NT2/D1 (cell line): Measurements from ENCODE around the gene LST1.

Experiments
- DNase-seq: peaks from one replicate; pipeline ENCODE4 v3.0.0-alpha.2; 2011; ENCODE audit warnings: low read depth, low spot score
- H3K27me3 ChIP-seq: 2 replicates; pipeline ENCODE4 v1.6.0; 2011; ENCODE audit warnings: mild to moderate bottlenecking; ENCODE audit not compliant: insufficient read length, insufficient read depth
- H3K36me3 ChIP-seq: 2 replicates; pipeline ENCODE4 v1.6.1; 2011; ENCODE audit warnings: mild to moderate bottlenecking, low read length, mixed read lengths; ENCODE audit not compliant: insufficient read depth, insufficient read length
- H3K4me1 ChIP-seq: 2 replicates; pipeline ENCODE4 v1.5.1; 2011; ENCODE audit not compliant: insufficient read depth, insufficient read length
- H3K4me3 ChIP-seq: 2 replicates; pipeline ENCODE4 v1.5.1; 2011; ENCODE audit warnings: low read depth; ENCODE audit not compliant: insufficient read length
- H3K9ac ChIP-seq: 2 replicates; pipeline ENCODE4 v1.6.0; 2011; ENCODE audit warnings: low read depth; ENCODE audit not compliant: insufficient read length
- H3K9me3 ChIP-seq: 2 replicates; pipeline ENCODE4 v1.5.1; 2011; ENCODE audit warnings: mild to moderate bottlenecking, low read length; ENCODE audit not compliant: insufficient read depth
- SUZ12 ChIP-seq: IDR thresholded peaks from 2 replicates; pipeline ENCODE4 v1.6.1; 2011; ENCODE audit not compliant: insufficient read length, insufficient read depth; ENCODE audit errors: extremely low read depth
- YY1 ChIP-seq: IDR thresholded peaks from 2 replicates; pipeline ENCODE4 v1.6.1; 2011; ENCODE audit not compliant: insufficient read length, insufficient read depth
- ZNF274 ChIP-seq: IDR thresholded peaks from 2 replicates; pipeline ENCODE4 v1.6.1; 2011; ENCODE audit warnings: mild to moderate bottlenecking, low read depth, low read length

The LST1 gene

GRCh38 chr6:31579119-31579505 lies 7.0 kb upstream of the LST1 start:
- no peak for TF ChIP-seq YY1
- TF ChIP-seq ZNF274 = no peak
- no peak for TF ChIP-seq SUZ12
- H3K4me3 ChIP-seq = no peak overlapping the region
- no peaks in the 10 kb centered on the region for H3K27me3 ChIP-seq
- H3K4me1 ChIP-seq = peaks cover 13% of the 10 kb centered on the region
- H3K9me3 ChIP-seq = no peaks in the 10 kb centered on the region
- DNase-seq = no peak
- peaks cover 3% of the 10 kb centered on the region for H3K36me3 ChIP-seq
- H3K9ac ChIP-seq = no peak overlapping the region

- Histone ChIP-seq H3K4me1 (peaks cover 13% of the 10 kb centered on the region), H3K4me3 (peak overlapping the region; percentile 78), H3K9ac (no peak overlapping the region), H3K36me3 (peaks cover 3% of the 10 kb centered on the region), H3K9me3 (no peaks in the 10 kb centered on the region), H3K27me3 (no peaks in the 10 kb centered on the region)
- no peak for DNase-seq
- TF ChIP-seq SUZ12 (no peak), YY1 (no peak), ZNF274 (no peak)
Observed at GRCh38 chr6:31579546-31580437, 6.3 kb upstream of the LST1 start.

GRCh38 chr6:31580438-31580740 lies 5.7 kb upstream of the LST1 start:
- Histone ChIP-seq H3K9me3 (no peaks in the 10 kb centered on the region), H3K27me3 (no peaks in the 10 kb centered on the region), H3K4me3 (peak overlapping the region; percentile 78), H3K9ac (peak overlapping the region; percentile 72), H3K4me1 (peaks cover 10% of the 10 kb centered on the region), H3K36me3 (peaks cover 3% of the 10 kb centered on the region)
- no peak for TF ChIP-seq YY1
- no peak for TF ChIP-seq ZNF274
- DNase-seq = no peak

DNA sequence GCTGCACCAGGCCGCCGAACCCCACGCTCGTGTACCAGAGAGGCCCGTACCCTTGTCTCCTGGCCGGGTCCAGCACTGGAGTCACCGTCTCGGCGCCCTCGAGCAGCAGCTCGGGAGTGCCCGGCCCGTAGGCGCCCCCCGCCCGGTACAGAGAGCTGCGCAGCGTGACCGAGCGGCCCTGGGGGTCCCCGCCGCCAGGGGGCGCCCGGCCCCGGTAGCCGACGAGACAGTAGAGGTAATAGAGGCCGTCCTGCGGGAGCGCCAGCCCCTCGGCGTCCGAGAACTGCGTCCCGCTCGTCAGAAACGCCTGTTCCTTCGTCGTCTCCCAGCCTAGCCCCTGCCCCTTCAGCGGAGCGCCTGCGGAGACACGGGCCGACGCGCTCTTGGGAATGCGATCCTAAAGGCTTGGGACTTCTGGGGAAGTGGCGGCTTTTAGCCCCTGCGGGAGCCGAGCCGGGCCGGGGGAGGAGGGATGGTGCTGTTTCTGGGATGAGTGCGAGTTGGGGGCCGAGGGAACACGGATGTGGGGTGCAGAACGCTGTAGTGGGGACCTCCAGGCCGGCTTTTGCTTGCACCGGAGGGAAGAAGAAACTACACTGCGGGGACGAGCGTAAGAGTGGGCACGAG lies 5.2 kb upstream of the LST1 start:
- Histone ChIP-seq H3K36me3 (peaks cover 3% of the 10 kb centered on the region), H3K27me3 (no peaks in the 10 kb centered on the region), H3K9me3 (no peaks in the 10 kb centered on the region), H3K9ac (peak overlapping the region; percentile 92), H3K4me1 (peaks cover 13% of the 10 kb centered on the region), H3K4me3 (peak overlapping the region; percentile 78)
- no peak for DNase-seq
- TF ChIP-seq YY1 (no peak), ZNF274 (no peak), SUZ12 (no peak)

- Histone ChIP-seq H3K27me3 (no peaks in the 10 kb centered on the region), H3K9me3 (no peaks in the 10 kb centered on the region), H3K4me1 (peaks cover 19% of the 10 kb centered on the region), H3K36me3 (peaks cover 3% of the 10 kb centered on the region), H3K4me3 (peak overlapping the region; percentile 78), H3K9ac (peak overlapping the region; percentile 92)
- TF ChIP-seq ZNF274 (no peak), YY1 (no peak), SUZ12 (no peak)
- no peak for DNase-seq
Observed at GRCh38 chr6:31581434-31582229, 4.4 kb upstream of the LST1 start.

GRCh38 chr6:31582230-31582643 lies 3.8 kb upstream of the LST1 start, which contains the start of gene LTB:
Gene LTB, minus strand, starts transcription at chr6:31582424. Its CDS starts 7 bp downstream, at chr6:31582417.
- DNase-seq = no peak
- no peak for TF ChIP-seq SUZ12
- Histone ChIP-seq H3K36me3 (no peaks in the 10 kb centered on the region), H3K9ac (peak within 1 kb of the TSS; percentile 92), H3K27me3 (no peaks in the 10 kb centered on the region), H3K9me3 (no peaks in the 10 kb centered on the region), H3K4me1 (peaks cover 19% of the 10 kb centered on the region), H3K4me3 (peak within 1 kb of the TSS; percentile 78)

- no peak overlapping the region for H3K9ac ChIP-seq
- TF ChIP-seq SUZ12 = no peak
- TF ChIP-seq YY1 = no peak
- TF ChIP-seq ZNF274 = no peak
- no peak for DNase-seq
- H3K36me3 ChIP-seq = no peaks in the 10 kb centered on the region
- H3K9me3 ChIP-seq = no peaks in the 10 kb centered on the region
- no peaks in the 10 kb centered on the region for H3K27me3 ChIP-seq
- H3K4me3 ChIP-seq = no peak overlapping the region
- H3K4me1 ChIP-seq = peaks cover 13% of the 10 kb centered on the region
Observed at GRCh38 chr6:31585491-31585890, 586 bp upstream of the LST1 start.
